ENCODE measurements around the gene ZNF282.
A peak's percentile ranks its signal among the peaks of the same experiment; 100 is the strongest.

The ZNF282 gene

GRCh38 chr7:149195180-149196150 is at the start of gene ZNF282:
TSS of gene ZNF282 (plus strand) at chr7:149195546. CDS start at chr7:149195590, 44 bp downstream.
- peak within 1 kb of the TSS; percentile 68 for H3K4me3 ChIP-seq (ENCODE audit: low read depth, low read length)
- TF ChIP-seq CTCF (IDR thresholded peaks at IDR 0.05; ENCODE audit: low read depth, low read length) = peak; percentile 76
- peak; percentile 95 for DNase-seq (ENCODE audit: low read depth, low spot score)
- in situ Hi-C loops (cut with HindIII; ENCODE audit: low sequenced_read_pairs) = no loop called here

GRCh38 chr7:149147072-149147751 is 48.1 kb upstream of the ZNF282 start, which contains the start of gene ZNF398:
TSS of gene ZNF398 (plus strand) at chr7:149147453. CDS start at chr7:149147743, 290 bp downstream.
- peak; percentile 66 for DNase-seq (ENCODE audit: low read depth, low spot score)
- peak; percentile 41 for TF ChIP-seq CTCF (IDR thresholded peaks at IDR 0.05; ENCODE audit: low read depth, low read length)
- in situ Hi-C loops (cut with HindIII; ENCODE audit: low sequenced_read_pairs) = no loop called here
- peak within 1 kb of the TSS; percentile 75 for H3K4me3 ChIP-seq (ENCODE audit: low read depth, low read length)

- no peak for TF ChIP-seq CTCF (IDR thresholded peaks at IDR 0.05; ENCODE audit: low read depth, low read length)
- in situ Hi-C loops (cut with HindIII; ENCODE audit: low sequenced_read_pairs) = no loop called here
- H3K4me3 ChIP-seq (ENCODE audit: low read depth, low read length) = peak overlapping the region; percentile 75
- peak; percentile 48 for DNase-seq (ENCODE audit: low read depth, low spot score)
Observed at GRCh38 chr7:149147752-149148653, 47.3 kb upstream of the ZNF282 start.

GRCh38 chr7:149150981-149151380 is 44.4 kb upstream of the ZNF282 start:
- in situ Hi-C loops (cut with HindIII; ENCODE audit: low sequenced_read_pairs) = no loop called here
- no peak for DNase-seq (ENCODE audit: low read depth, low spot score)
- no peak for TF ChIP-seq CTCF (IDR thresholded peaks at IDR 0.05; ENCODE audit: low read depth, low read length)
- no peak overlapping the region for H3K4me3 ChIP-seq (ENCODE audit: low read depth, low read length)

GRCh38 chr7:149153346-149153745 is 42.0 kb upstream of the ZNF282 start:
- H3K4me3 ChIP-seq (ENCODE audit: low read depth, low read length) = no peak overlapping the region
- in situ Hi-C loops (cut with HindIII; ENCODE audit: low sequenced_read_pairs) = no loop called here
- TF ChIP-seq CTCF (IDR thresholded peaks at IDR 0.05; ENCODE audit: low read depth, low read length) = no peak
- no peak for DNase-seq (ENCODE audit: low read depth, low spot score)

GRCh38 chr7:149154056-149154455 is 41.3 kb upstream of the ZNF282 start:
- DNase-seq (ENCODE audit: low read depth, low spot score) = no peak
- in situ Hi-C loops (cut with HindIII; ENCODE audit: low sequenced_read_pairs) = no loop called here

More at GRCh38 chr7:149154056-149154455, 41.3 kb upstream of the ZNF282 start:
- TF ChIP-seq CTCF (IDR thresholded peaks at IDR 0.05; ENCODE audit: low read depth, low read length) = no peak
- H3K4me3 ChIP-seq (ENCODE audit: low read depth, low read length) = no peak overlapping the region
